MCF 10A (cell line): ENCODE data around the gene TMEM263. TPM values are rescaled to one million over a fixed set of nuclear protein-coding genes. Genes with fewer than 3 reads are reported as not detected.

ENCODE experiments used
- BruUV-seq: library from RNA; stranded (reverse); fragments of 400-500 nt; replicated peaks from 2 replicates; lab custom pipeline; 2021; lab: Mats Ljungman, UMichigan
- CTCF ChIA-PET: fragments of 300-600 bp; sonication (Branson Sonifier 250); formaldehyde crosslinking; extraction: SDS; loops from one replicate; lab custom pipeline; 2021; ENCODE audit warnings: antibody characterized with exemption, inconsistent platforms; lab: Yijun Ruan, JAX
- POLR2A ChIA-PET: fragments of 300-600, 350-650 bp; sonication (Branson Sonifier 250); formaldehyde crosslinking; extraction: SDS; loops from one replicate; lab custom pipeline; 2020; ENCODE audit warnings: antibody characterized with exemption, inconsistent platforms; lab: Yijun Ruan, JAX
- DNase-seq: peaks from one replicate; pipeline ENCODE4 v3.0.0-alpha.2; 2018; ENCODE audit not compliant: unreplicated experiment
- H3K27ac Mint-ChIP-seq: one replicate; pipeline ENCODE4 v1.8.0; 2022; ENCODE audit warnings: mild to moderate bottlenecking, low read depth, mixed read lengths; ENCODE audit not compliant: unreplicated experiment
- H3K27me3 Mint-ChIP-seq: one replicate; pipeline ENCODE4 v1.8.0; 2022; ENCODE audit warnings: mixed read lengths; ENCODE audit not compliant: insufficient read depth, unreplicated experiment
- H3K36me3 Mint-ChIP-seq: one replicate; pipeline ENCODE4 v1.8.0; 2022; ENCODE audit warnings: mild to moderate bottlenecking, moderate library complexity, mixed read lengths; ENCODE audit not compliant: insufficient read depth, unreplicated experiment
- H3K4me1 Mint-ChIP-seq: one replicate; pipeline ENCODE4 v1.8.0; 2022; ENCODE audit warnings: mixed read lengths; ENCODE audit not compliant: insufficient read depth, unreplicated experiment
- H3K4me3 Mint-ChIP-seq: one replicate; pipeline ENCODE4 v1.8.0; 2022; ENCODE audit warnings: mild to moderate bottlenecking, moderate library complexity, mixed read lengths; ENCODE audit not compliant: unreplicated experiment
- H3K9me3 Mint-ChIP-seq: one replicate; pipeline ENCODE4 v1.8.0; 2022; ENCODE audit warnings: mixed read lengths; ENCODE audit not compliant: unreplicated experiment
- intact Hi-C: fragments of 100-400 bp; cut with micrococcal nuclease; formaldehyde crosslinking; loops from 2 replicates; pipeline ENCODE4 v1.14.1; 2022
- total RNA-seq: library from RNA; stranded (reverse); gene quantifications from 2 replicates; pipeline ENCODE4 v1.2.3, GENCODE V29; 2022
- TF ChIP-seq, protein P1 (sequence below): fragments of 200-600 bp; IDR thresholded peaks from one replicate; pipeline ENCODE4 v1.8.0; 2022; ENCODE audit warnings: antibody characterized with exemption, mild to moderate bottlenecking; ENCODE audit not compliant: unreplicated experiment

The TMEM263 gene
- total RNA-seq, 1 experiment from 2014 or later = 60.1 TPM

DNA sequence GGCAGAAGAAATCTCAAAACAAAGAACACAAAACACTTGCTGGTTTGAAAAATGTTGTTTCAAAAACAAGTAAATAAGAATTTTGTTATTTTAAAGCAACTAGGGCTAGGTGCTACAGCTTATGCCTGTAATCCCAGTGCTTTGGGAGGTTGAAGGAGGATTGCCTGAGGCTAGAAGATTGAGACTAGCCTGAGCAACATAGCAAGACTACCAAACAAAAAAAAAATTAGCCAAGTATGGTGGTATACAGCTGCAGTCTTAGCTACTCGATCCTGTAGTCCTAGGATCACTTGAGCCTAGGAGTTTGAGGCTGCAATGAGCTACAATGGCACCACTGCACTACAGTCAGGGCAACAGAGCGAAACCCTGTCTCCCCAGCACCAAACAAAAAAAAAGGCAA, 63.8 kb downstream of the TMEM263 start:
- POLR2A ChIA-PET = interaction anchor here (0.9 kb wide), 1 partner anchor 13 kb away, joined by 3 read pairs; no protein-coding TSS in a partner anchor
- DNase-seq = no peak
- BruUV-seq = no TSS peak
- H3K4me3 Mint-ChIP-seq = no peak overlapping the region
- TF ChIP-seq, protein P1, sequence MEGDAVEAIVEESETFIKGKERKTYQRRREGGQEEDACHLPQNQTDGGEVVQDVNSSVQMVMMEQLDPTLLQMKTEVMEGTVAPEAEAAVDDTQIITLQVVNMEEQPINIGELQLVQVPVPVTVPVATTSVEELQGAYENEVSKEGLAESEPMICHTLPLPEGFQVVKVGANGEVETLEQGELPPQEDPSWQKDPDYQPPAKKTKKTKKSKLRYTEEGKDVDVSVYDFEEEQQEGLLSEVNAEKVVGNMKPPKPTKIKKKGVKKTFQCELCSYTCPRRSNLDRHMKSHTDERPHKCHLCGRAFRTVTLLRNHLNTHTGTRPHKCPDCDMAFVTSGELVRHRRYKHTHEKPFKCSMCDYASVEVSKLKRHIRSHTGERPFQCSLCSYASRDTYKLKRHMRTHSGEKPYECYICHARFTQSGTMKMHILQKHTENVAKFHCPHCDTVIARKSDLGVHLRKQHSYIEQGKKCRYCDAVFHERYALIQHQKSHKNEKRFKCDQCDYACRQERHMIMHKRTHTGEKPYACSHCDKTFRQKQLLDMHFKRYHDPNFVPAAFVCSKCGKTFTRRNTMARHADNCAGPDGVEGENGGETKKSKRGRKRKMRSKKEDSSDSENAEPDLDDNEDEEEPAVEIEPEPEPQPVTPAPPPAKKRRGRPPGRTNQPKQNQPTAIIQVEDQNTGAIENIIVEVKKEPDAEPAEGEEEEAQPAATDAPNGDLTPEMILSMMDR = no peak
- CTCF ChIA-PET = no interaction called here
- H3K27me3 Mint-ChIP-seq = no peaks in the 10 kb centered on the region
- H3K27ac Mint-ChIP-seq = no peak overlapping the region
- peaks cover 6% of the 10 kb centered on the region for H3K36me3 Mint-ChIP-seq
- no peaks in the 10 kb centered on the region for H3K9me3 Mint-ChIP-seq
- intact Hi-C loops = no loop called here
- H3K4me1 Mint-ChIP-seq = no peaks in the 10 kb centered on the region

Other genes with a start within 250 kb of the TMEM263 start
- gene RIC8B, start 181.2 kb upstream of the TMEM263 start, total RNA-seq = 10.0 and 10.8 TPM in 2 replicates
- gene MTERF2, start 31.2 kb downstream of the TMEM263 start, total RNA-seq = 7.6 and 9.3 TPM in 2 replicates
- gene CRY1, start 137.6 kb downstream of the TMEM263 start, total RNA-seq = 11.6 and 14.9 TPM in 2 replicates